Dendritic cell treated with granulocyte-macrophage colony-stimulating factor and Interleukin-4, amounts not matched to agents 40 ng/mL and 50 ng/mL, for 4 days (primary cell): Measurements from ENCODE around the gene PRKAR2B.

Source experiments
- H3K27ac Mint-ChIP-seq: one replicate; pipeline ENCODE4 v1.8.0; 2022; ENCODE audit warnings: mild to moderate bottlenecking, mixed read lengths
- H3K27me3 Mint-ChIP-seq: one replicate; pipeline ENCODE4 v1.8.0; 2022; ENCODE audit warnings: mild to moderate bottlenecking, mixed read lengths
- H3K36me3 Mint-ChIP-seq: one replicate; pipeline ENCODE4 v1.8.0; 2022; ENCODE audit warnings: low read depth, mixed read lengths
- H3K4me1 Mint-ChIP-seq: one replicate; pipeline ENCODE4 v1.8.0; 2022; ENCODE audit warnings: low read depth, mixed read lengths
- H3K4me3 Mint-ChIP-seq: one replicate; pipeline ENCODE4 v1.8.0; 2022; ENCODE audit warnings: mild to moderate bottlenecking, moderate library complexity, mixed read lengths
- H3K9me3 Mint-ChIP-seq: one replicate; pipeline ENCODE4 v1.8.0; 2022; ENCODE audit warnings: mixed read lengths
- intact Hi-C: fragments of 100-400 bp; cut with micrococcal nuclease; formaldehyde crosslinking; loops from one replicate; pipeline ENCODE4 v1.15.0; 2022

Gene PRKAR2B

GRCh38 chr7:107162475-107162874 lies 118.0 kb downstream of the PRKAR2B start:
- no peaks in the 10 kb centered on the region for H3K4me1 Mint-ChIP-seq
- intact Hi-C loops, result no loop called here
- H3K36me3 Mint-ChIP-seq, result peaks cover under 1% of the 10 kb centered on the region
- no peak overlapping the region for H3K27ac Mint-ChIP-seq
- H3K27me3 Mint-ChIP-seq, result peaks cover 4% of the 10 kb centered on the region
- H3K4me3 Mint-ChIP-seq, result no peak overlapping the region
- H3K9me3 Mint-ChIP-seq, result no peaks in the 10 kb centered on the region

GRCh38 chr7:107164092-107164491 lies 119.6 kb downstream of the PRKAR2B start:
- intact Hi-C loops, result no loop called here
- peaks cover 4% of the 10 kb centered on the region for H3K27me3 Mint-ChIP-seq
- H3K4me1 Mint-ChIP-seq, result peaks cover 5% of the 10 kb centered on the region
- H3K4me3 Mint-ChIP-seq, result no peak overlapping the region
- peaks cover 11% of the 10 kb centered on the region for H3K36me3 Mint-ChIP-seq
- no peak overlapping the region for H3K27ac Mint-ChIP-seq
- H3K9me3 Mint-ChIP-seq, result no peaks in the 10 kb centered on the region

GRCh38 chr7:107165341-107165740 lies 120.8 kb downstream of the PRKAR2B start:
- no peak overlapping the region for H3K4me3 Mint-ChIP-seq

GRCh38 chr7:107166736-107167426 lies 122.4 kb downstream of the PRKAR2B start:
- Mint-ChIP-seq H3K27ac (peak overlapping the region; percentile 96), H3K36me3 (peaks cover 32% of the 10 kb centered on the region), H3K4me1 (peaks cover 16% of the 10 kb centered on the region), H3K9me3 (no peaks in the 10 kb centered on the region), H3K4me3 (peak overlapping the region; percentile 89), H3K27me3 (peaks cover 4% of the 10 kb centered on the region)
- intact Hi-C loops, result loop anchor here (5.0 kb wide), 1 partner anchor 295 kb away; no protein-coding TSS in a partner anchor

More at GRCh38 chr7:107165341-107165740, 120.8 kb downstream of the PRKAR2B start:
- intact Hi-C loops, result loop anchor here (5.0 kb wide), 1 partner anchor 293 kb away; no protein-coding TSS in a partner anchor
- Mint-ChIP-seq H3K9me3 (no peaks in the 10 kb centered on the region), H3K27me3 (peaks cover 4% of the 10 kb centered on the region), H3K36me3 (peaks cover 22% of the 10 kb centered on the region), H3K27ac (no peak overlapping the region), H3K4me1 (peaks cover 11% of the 10 kb centered on the region)

- peak overlapping the region; percentile 89 for H3K4me3 Mint-ChIP-seq
- intact Hi-C loops, result loop anchor here (5.0 kb wide), 1 partner anchor 295 kb away; no protein-coding TSS in a partner anchor
- H3K36me3 Mint-ChIP-seq, result peaks cover 32% of the 10 kb centered on the region
- H3K27me3 Mint-ChIP-seq, result peaks cover 4% of the 10 kb centered on the region
- H3K4me1 Mint-ChIP-seq, result peaks cover 16% of the 10 kb centered on the region
- peak overlapping the region; percentile 96 for H3K27ac Mint-ChIP-seq
- H3K9me3 Mint-ChIP-seq, result no peaks in the 10 kb centered on the region
Observed at GRCh38 chr7:107167483-107168232, 123.2 kb downstream of the PRKAR2B start.

- H3K27me3 Mint-ChIP-seq, result peaks cover 4% of the 10 kb centered on the region
- H3K36me3 Mint-ChIP-seq, result peaks cover 36% of the 10 kb centered on the region
- H3K4me1 Mint-ChIP-seq, result peaks cover 22% of the 10 kb centered on the region
Observed at GRCh38 chr7:107168233-107169119, 124.0 kb downstream of the PRKAR2B start, which contains the start of gene HBP1. Gene HBP1 (plus strand): TSS chr7:107169003. CDS start chr7:107179894, 10,891 bp downstream.

GRCh38 chr7:107169120-107170050 lies 124.9 kb downstream of the PRKAR2B start:
- peak overlapping the region; percentile 96 for H3K27ac Mint-ChIP-seq
- H3K27me3 Mint-ChIP-seq, result peaks cover 4% of the 10 kb centered on the region
- intact Hi-C loops, result loop anchor here (5.0 to 10.0 kb wide), 3 partner anchors 297 to 735 kb away; partner anchors contain the start of gene CBLL1
- peak overlapping the region; percentile 89 for H3K4me3 Mint-ChIP-seq
- H3K36me3 Mint-ChIP-seq, result peaks cover 45% of the 10 kb centered on the region
- H3K4me1 Mint-ChIP-seq, result peaks cover 31% of the 10 kb centered on the region
- H3K9me3 Mint-ChIP-seq, result no peaks in the 10 kb centered on the region

More at GRCh38 chr7:107168233-107169119, 124.0 kb downstream of the PRKAR2B start, which contains the start of gene HBP1:
- peak within 1 kb of the TSS; percentile 96 for H3K27ac Mint-ChIP-seq
- intact Hi-C loops, result loop anchor here (5.0 kb wide), 1 partner anchor 296 kb away; no protein-coding TSS in a partner anchor
- no peaks in the 10 kb centered on the region for H3K9me3 Mint-ChIP-seq
- H3K4me3 Mint-ChIP-seq, result peak within 1 kb of the TSS; percentile 89

- Mint-ChIP-seq H3K9me3 (no peaks in the 10 kb centered on the region), H3K4me3 (peak overlapping the region; percentile 89), H3K36me3 (peaks cover 48% of the 10 kb centered on the region), H3K27me3 (peaks cover 2% of the 10 kb centered on the region), H3K27ac (peak overlapping the region; percentile 96), H3K4me1 (peaks cover 34% of the 10 kb centered on the region)
- intact Hi-C loops, result loop anchor here (10.0 kb wide), 2 partner anchors 575 to 735 kb away; partner anchors contain the start of gene CBLL1
Observed at GRCh38 chr7:107170051-107170915, 125.8 kb downstream of the PRKAR2B start.

GRCh38 chr7:107171496-107171895 lies 127.0 kb downstream of the PRKAR2B start:
- Mint-ChIP-seq H3K36me3 (peaks cover 48% of the 10 kb centered on the region), H3K27ac (no peak overlapping the region), H3K4me1 (peaks cover 34% of the 10 kb centered on the region), H3K27me3 (no peaks in the 10 kb centered on the region), H3K9me3 (no peaks in the 10 kb centered on the region), H3K4me3 (no peak overlapping the region)
- intact Hi-C loops, result loop anchor here (10.0 kb wide), 2 partner anchors 573 to 733 kb away; partner anchors contain the start of gene CBLL1

- peaks cover 48% of the 10 kb centered on the region for H3K36me3 Mint-ChIP-seq
- no peaks in the 10 kb centered on the region for H3K27me3 Mint-ChIP-seq
- H3K4me3 Mint-ChIP-seq, result no peak overlapping the region
- no peaks in the 10 kb centered on the region for H3K9me3 Mint-ChIP-seq
- H3K4me1 Mint-ChIP-seq, result peaks cover 34% of the 10 kb centered on the region
- intact Hi-C loops, result loop anchor here (10.0 kb wide), 2 partner anchors 572 to 732 kb away; partner anchors contain the start of gene CBLL1
- H3K27ac Mint-ChIP-seq, result no peak overlapping the region
Observed at GRCh38 chr7:107172276-107173032, 127.9 kb downstream of the PRKAR2B start.

GRCh38 chr7:107173191-107173590 lies 128.7 kb downstream of the PRKAR2B start:
- intact Hi-C loops, result loop anchor here (10.0 kb wide), 2 partner anchors 572 to 732 kb away; partner anchors contain the start of gene CBLL1
- Mint-ChIP-seq H3K4me3 (no peak overlapping the region), H3K27ac (no peak overlapping the region), H3K4me1 (peaks cover 32% of the 10 kb centered on the region), H3K36me3 (peaks cover 46% of the 10 kb centered on the region), H3K27me3 (no peaks in the 10 kb centered on the region), H3K9me3 (no peaks in the 10 kb centered on the region)
